K562 (cell line): ENCODE data around the gene MTA1. TPM values are rescaled to one million over a fixed set of nuclear protein-coding genes. Genes with fewer than 3 reads are reported as not detected.

Experiments
- ATAC-seq: fragments of 200-7000 bp; cut with Tn5 transposase; 3 replicates; pipeline ENCODE4 v1.9.1; 2020; ENCODE audit warnings: moderate library complexity
- BruUV-seq: library from RNA; stranded (reverse); fragments of 400-500 nt; replicated peaks from 2 replicates; lab custom pipeline; 2021; lab: Mats Ljungman, UMichigan
- CTCF ChIA-PET: fragments of 300-600 bp; formaldehyde crosslinking; extraction: SDS; loops from one replicate; lab custom pipeline; 2021; ENCODE audit warnings: low intra/inter-chr PET ratio; lab: Yijun Ruan, JAX
- POLR2A ChIA-PET: fragments of 300-600, 350-650 bp; sonication (Branson Sonifier 250); formaldehyde crosslinking; extraction: SDS; loops from one replicate; lab custom pipeline; 2021; ENCODE audit warnings: antibody characterized with exemption, inconsistent platforms; lab: Yijun Ruan, JAX
- DNase-seq, 4 experiments: peaks; one replicate each; pipeline versions ENCODE4 v3.0.0 to v3.0.0-alpha.2; 2011 to 2018; ENCODE audit warnings: low spot score in 3 of 4, mixed read lengths in 3 of 4; ENCODE audit errors: extremely low read depth in 1 of 4
- FAIRE-seq: peaks from 2 replicates; lab custom pipeline; 2011; peaks lifted over from hg19 to GRCh38; lab: Jason Lieb, UNC
- H2AFZ ChIP-seq: 2 replicates; pipeline ENCODE4 v1.6.0; 2011; ENCODE audit warnings: low read depth, low read length, control low read depth, inconsistent platforms
- H3K27ac ChIP-seq: fragments of 200-600 bp; 3 replicates; pipeline ENCODE4 v1.8.0; 2011; ENCODE audit warnings: low read depth, mild to moderate bottlenecking, control low read depth, inconsistent platforms, low read length, moderate library complexity, mixed read lengths; ENCODE audit errors: extremely low read depth
- H3K27me3 ChIP-seq, 2 experiments: fragments of 300-600 bp in 1 of 2; 2 replicates in 1 of 2; 3 replicates in 1 of 2; pipeline versions ENCODE4 v1.6.0 to v1.8.0; 2011; ENCODE audit warnings: inconsistent platforms in 2 of 2, low read length in 2 of 2, mild to moderate bottlenecking in 1 of 2, mixed read lengths in 1 of 2, moderate library complexity in 1 of 2; ENCODE audit not compliant: control insufficient read depth in 2 of 2, insufficient read depth in 2 of 2
- H3K36me3 ChIP-seq: fragments of 300-600 bp; 3 replicates; pipeline ENCODE4 v1.8.0; 2011; ENCODE audit warnings: mild to moderate bottlenecking, low read length, inconsistent platforms; ENCODE audit not compliant: control insufficient read depth, insufficient read depth
- H3K4me1 ChIP-seq, 2 experiments: fragments of 200-600 bp in 1 of 2; replicated peaks in 1 of 2; 2 replicates in 1 of 2; 3 replicates in 1 of 2; pipeline versions ENCODE4 v1.5.1 to v1.8.0; 2011; ENCODE audit warnings: inconsistent platforms in 2 of 2, low read length in 2 of 2, mild to moderate bottlenecking in 1 of 2, mixed read lengths in 1 of 2, moderate library complexity in 1 of 2; ENCODE audit not compliant: control insufficient read depth in 2 of 2, insufficient read depth in 2 of 2
- H3K4me2 ChIP-seq: 2 replicates; pipeline ENCODE4 v1.6.1; 2011; ENCODE audit warnings: low read length, control low read depth, inconsistent platforms, mixed read lengths; ENCODE audit not compliant: insufficient read depth
- H3K4me3 ChIP-seq: fragments of 200-600 bp; sonication (generic), shearing (Covaris generic); 2 replicates; pipeline ENCODE4 v1.5.1; 2016; ENCODE audit warnings: control low read depth, inconsistent platforms
- H3K79me2 ChIP-seq: fragments of 200-600 bp; 3 replicates; pipeline ENCODE4 v1.8.0; 2011; ENCODE audit warnings: low read length, inconsistent platforms; ENCODE audit not compliant: control insufficient read depth, insufficient read depth
- H3K9ac ChIP-seq, 2 experiments: 2 replicates each; pipeline versions ENCODE4 v1.6.0 to v1.6.1; 2011; ENCODE audit warnings: low read depth in 2 of 2, low read length in 2 of 2, control low read depth in 1 of 2, inconsistent platforms in 1 of 2, mild to moderate bottlenecking in 1 of 2, mixed read lengths in 1 of 2; ENCODE audit not compliant: insufficient read depth in 1 of 2
- H3K9me1 ChIP-seq: one replicate; pipeline ENCODE4 v1.6.0; 2011; ENCODE audit warnings: inconsistent platforms, mild to moderate bottlenecking, low read length, moderate library complexity; ENCODE audit not compliant: control insufficient read depth, insufficient read depth
- H3K9me3 ChIP-seq: replicated peaks from 2 replicates; pipeline ENCODE4 v1.5.1; 2011; ENCODE audit warnings: low read depth, low read length, inconsistent platforms; ENCODE audit not compliant: control insufficient read depth, insufficient read depth
- H4K20me1 ChIP-seq: replicated peaks from 2 replicates; pipeline ENCODE4 v1.6.1; 2011; ENCODE audit warnings: low read length, inconsistent platforms, mixed read lengths; ENCODE audit not compliant: control insufficient read depth, insufficient read depth
- ATF7 ChIP-seq: fragments of 450-650 bp; IDR thresholded peaks from 2 replicates; pipeline ENCODE4 v1.7.1; 2014; ENCODE audit warnings: mild to moderate bottlenecking, moderate library complexity
- CHCHD3 ChIP-seq: fragments of 250-450 bp; sonication (Bioruptor Pico); IDR thresholded peaks from 2 replicates; pipeline ENCODE4 v2.1.2; 2022; ENCODE audit warnings: mild to moderate bottlenecking
- POLR3G ChIP-seq: IDR thresholded peaks from 2 replicates; pipeline ENCODE4 v1.6.1; 2011; ENCODE audit not compliant: insufficient read length, insufficient replicate concordance; ENCODE audit errors: extremely low read depth
- RBM22 ChIP-seq: fragments of 200-400 bp; formaldehyde crosslinking; IDR thresholded peaks from 2 replicates; pipeline ENCODE4 v1.6.1; 2018; ENCODE audit warnings: low read length, low read depth; ENCODE audit not compliant: poor library complexity, severe bottlenecking
- WGBS: fragments of 100-300 bp; shearing (Covaris generic); methylation state at CpG from one replicate; pipeline ENCODE4 v1.1.6; 2016; ENCODE audit warnings: low coverage, mixed read lengths; ENCODE audit not compliant: insufficient coverage; ENCODE audit errors: missing lambda C conversion rate; 5-methylcytosine and 5-hydroxymethylcytosine counted together
- in situ Hi-C: fragments of 300-500 bp; cut with MboI; formaldehyde crosslinking; loops from 4 replicates; pipeline ENCODE4 v1.15.0; 2018; ENCODE audit warnings: inconsistent platforms, mixed read lengths
- intact Hi-C: fragments of 100-400 bp; cut with micrococcal nuclease; formaldehyde crosslinking; loops from 2 replicates; pipeline ENCODE4 v1.14.2; 2022
- polyA plus RNA-seq, 8 experiments: library from polyadenylated mRNA; depleted of rRNA in 4 of 8; stranded (reverse) in 5 of 8; unstranded in 3 of 8; fragments of >200 nt; fragmentation: Nextera tagmentation in 2 of 8; fragmentation: Illumina TruSeq in 1 of 8; extraction: Ambion mirVana in 2 of 8; extraction: Trizol in 1 of 8; gene quantifications; 2 replicates each; pipeline versions ENCODE4 v1.2.1 to v1.2.3, GENCODE V29; 2011 to 2014; ENCODE audit warnings: inconsistent platforms in 1 of 8, missing spikeins in 1 of 8
- total RNA-seq, 7 experiments: library from RNA; depleted of rRNA in 6 of 7; stranded (reverse); fragments of >200 nt in 6 of 7; fragmentation: Illumina TruSeq in 2 of 7; extraction: Trizol in 2 of 7; gene quantifications; 2 replicates each; pipeline versions ENCODE4 v1.2.1 to v1.2.3, GENCODE V29; 2011 to 2021; ENCODE audit warnings: low replicate concordance in 1 of 7

The MTA1 gene
- total and polyA plus RNA-seq, 9 of the 15 experiments (the other 6 are each of a cell fraction or from before 2014, with no cell fraction given) = 0.13 to 118 (median 32.3) TPM

DNA sequence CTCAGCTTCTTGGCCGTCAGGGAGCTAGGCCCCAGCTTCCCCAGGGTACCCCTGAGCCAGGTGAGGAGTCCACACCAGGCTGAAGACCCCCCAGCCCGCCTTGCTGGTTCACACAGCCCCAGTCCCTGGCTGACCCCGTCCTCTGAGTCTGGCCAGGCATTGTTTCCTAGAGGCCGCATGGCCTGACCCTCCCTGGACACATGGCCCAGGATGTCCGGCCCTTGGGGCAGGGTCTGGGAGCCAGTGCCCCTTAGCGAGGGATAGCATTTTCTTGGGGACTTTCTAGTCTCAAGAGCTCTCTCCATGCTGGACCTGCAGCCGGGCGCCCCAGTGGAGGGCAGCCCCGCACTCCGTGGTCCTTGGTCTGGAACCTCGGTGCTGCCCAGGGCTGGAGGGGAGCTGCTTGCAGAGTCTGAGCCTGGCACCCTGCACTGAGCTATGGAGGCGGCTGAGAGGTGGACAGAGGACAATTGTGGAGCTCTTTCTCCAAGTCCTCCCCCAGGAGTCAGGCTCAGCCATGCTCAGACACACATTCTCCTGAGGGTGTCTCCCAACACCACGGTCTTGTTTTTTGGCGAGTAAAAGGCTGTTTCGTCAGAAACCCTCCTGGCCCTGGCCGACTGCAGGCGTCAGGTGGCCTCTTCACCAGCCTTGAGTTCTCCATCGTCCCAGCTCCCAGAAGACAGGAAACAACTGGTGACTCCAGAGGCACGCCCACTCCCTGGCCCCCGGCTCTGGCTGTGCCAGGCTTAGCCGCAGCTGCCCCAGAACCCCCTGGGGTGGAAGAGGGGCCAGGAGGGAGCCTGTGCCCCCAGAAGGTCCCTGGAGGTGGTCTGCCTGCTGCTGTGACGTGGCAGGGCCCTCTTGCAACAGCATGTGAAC, 37.4 kb downstream of the MTA1 start:
- in situ Hi-C loops (no loop called here), intact Hi-C loops (no loop called here)
- no peak overlapping the region for H3K4me2 ChIP-seq
- DNase-seq (no peak), ATAC-seq (no peak), FAIRE-seq (no peak)
- no peaks in the 10 kb centered on the region for H3K27me3 ChIP-seq
- H3K9me1 ChIP-seq = no peaks in the 10 kb centered on the region
- H3K4me1 ChIP-seq = peaks cover 0 to 3% of the 10 kb centered on the region in 2 experiments; a peak in 1 of 5 replicates
- no peaks in the 10 kb centered on the region for H3K9me3 ChIP-seq
- TF ChIP-seq ATF7 (no peak), POLR3G (no peak), CHCHD3 (no peak), RBM22 (peak; percentile 41)
- H3K79me2 ChIP-seq = no peaks in the 10 kb centered on the region
- WGBS = 98% methylated on average over 15 of the region's 22 CpGs
- no peak overlapping the region; a peak in 1 of 4 replicates for H3K9ac ChIP-seq
- no peak overlapping the region for H2AFZ ChIP-seq
- no TSS peak for BruUV-seq
- CTCF ChIA-PET = no interaction called here
- no peak overlapping the region for H3K4me3 ChIP-seq
- H3K27ac ChIP-seq = no peak overlapping the region
- H3K36me3 ChIP-seq = peaks cover 67% of the 10 kb centered on the region; the same call in 1 of the 3 replicates
- POLR2A ChIA-PET = interaction anchor here (0.6 to 1.7 kb wide), 3 partner anchors 15 to 31 kb away, joined by 3 to 5 read pairs (median 3); no protein-coding TSS in a partner anchor
- H4K20me1 ChIP-seq = no peaks in the 10 kb centered on the region
